NCI-H2196 (cell line): ENCODE measurements around the gene RNASE13.
A peak's percentile ranks its signal among the peaks of the same experiment; 100 is the strongest.
"Not testable (repeated sequence)": the region's sequence is repeated elsewhere in the genome, so short reads cannot be mapped to it uniquely, and the experiment has no call there.

Experiments used
- DNase-seq: peaks from one replicate; lab custom pipeline; 2025; ENCODE audit not compliant: unreplicated experiment; lab: John Stamatoyannopoulos, UW

RNASE13 gene

DNA sequence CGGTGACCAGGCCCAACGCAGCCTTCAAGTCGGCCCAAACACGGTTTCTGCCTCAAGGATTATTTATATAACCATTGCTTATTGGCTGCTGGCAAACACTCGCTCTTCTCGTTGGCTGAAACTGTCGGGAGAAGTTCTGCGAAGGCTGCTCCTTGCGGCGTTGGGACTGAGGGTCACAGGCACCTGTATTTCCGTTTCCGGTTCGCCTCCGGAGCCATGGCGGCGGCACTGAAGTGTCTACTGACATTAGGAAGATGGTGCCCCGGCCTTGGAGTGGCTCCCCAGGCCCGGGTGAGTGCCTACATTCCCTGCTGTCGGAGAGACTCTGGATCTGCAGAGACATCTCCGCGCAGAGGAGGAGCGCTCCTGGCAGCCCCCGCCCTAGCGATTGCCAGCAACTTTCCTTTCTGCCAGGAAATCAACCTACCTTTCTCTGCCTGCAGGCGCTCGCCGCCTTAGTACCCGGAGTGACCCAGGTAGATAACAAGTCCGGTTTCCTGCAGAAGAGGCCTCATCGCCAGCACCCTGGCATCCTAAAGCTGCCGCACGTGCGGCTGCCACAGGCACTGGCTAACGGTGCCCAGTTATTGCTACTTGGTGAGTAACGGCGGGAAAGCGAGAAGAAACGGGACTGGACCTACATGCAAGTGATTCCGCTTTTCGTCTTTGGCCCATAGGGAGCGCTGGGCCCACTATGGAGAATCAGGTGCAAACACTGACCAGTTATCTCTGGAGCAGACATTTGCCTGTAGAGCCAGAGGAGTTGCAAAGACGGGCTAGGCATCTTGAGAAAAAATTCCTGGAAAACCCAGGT lies 44.6 kb downstream of the RNASE13 start, which contains the start of gene METTL17:
METTL17 (plus strand) TSS at position 194 of the 814 bp plus-strand sequence; CDS start at position 217, 23 bp downstream.
- DNase-seq = peak; percentile 97

DNA sequence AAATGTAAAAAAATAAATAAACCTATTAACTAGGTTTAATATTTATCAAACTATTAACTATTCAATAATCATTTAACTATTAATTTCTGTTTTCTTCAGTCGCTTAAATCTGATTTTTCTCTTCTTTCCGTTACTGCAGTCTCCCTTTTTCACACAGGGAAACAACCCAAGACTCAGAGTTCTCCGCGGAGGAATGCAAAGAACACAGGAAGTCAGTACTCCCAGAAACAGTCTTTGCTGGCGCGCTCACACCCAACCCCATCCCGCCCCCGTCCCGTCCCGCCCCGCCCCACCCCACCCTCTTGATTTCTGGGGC lies 45.2 kb downstream of the RNASE13 start:
- no peak for DNase-seq

DNA sequence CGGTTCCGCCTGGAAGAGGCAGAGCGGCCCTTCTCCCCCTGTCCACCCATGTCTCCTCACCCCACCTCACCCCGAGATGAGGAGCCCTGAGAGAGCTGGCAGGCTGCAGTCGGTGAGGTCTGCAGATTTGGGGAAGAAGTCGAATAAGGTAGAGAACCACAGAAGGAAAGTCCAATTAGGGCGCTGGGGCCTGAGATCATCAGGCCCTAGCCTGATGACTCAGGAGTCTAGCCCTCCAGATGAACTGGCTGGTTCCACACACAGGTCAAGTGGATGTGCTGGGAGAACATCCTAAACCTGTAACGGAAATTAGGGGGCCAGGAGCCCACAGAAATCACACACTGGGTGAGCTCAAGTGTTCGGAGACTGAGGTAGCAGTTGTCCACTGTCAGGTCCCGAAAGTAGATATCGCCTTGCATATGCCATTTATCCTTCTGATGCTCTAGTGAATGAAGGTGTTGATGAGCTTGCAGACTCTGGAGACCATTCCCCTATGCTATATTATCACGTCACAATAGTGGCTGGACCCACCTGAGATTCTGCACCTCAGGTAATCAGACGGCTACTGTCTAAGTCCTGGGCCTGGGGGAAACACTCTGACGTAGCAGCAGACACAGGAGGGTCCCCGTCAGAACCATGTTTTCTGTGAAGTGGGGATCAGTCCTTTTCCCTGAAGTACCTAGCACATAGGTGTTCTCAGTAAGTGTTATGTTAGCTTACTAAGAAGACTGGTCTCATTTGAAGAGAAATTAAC lies 45.7 kb downstream of the RNASE13 start:
- no peak for DNase-seq

DNA sequence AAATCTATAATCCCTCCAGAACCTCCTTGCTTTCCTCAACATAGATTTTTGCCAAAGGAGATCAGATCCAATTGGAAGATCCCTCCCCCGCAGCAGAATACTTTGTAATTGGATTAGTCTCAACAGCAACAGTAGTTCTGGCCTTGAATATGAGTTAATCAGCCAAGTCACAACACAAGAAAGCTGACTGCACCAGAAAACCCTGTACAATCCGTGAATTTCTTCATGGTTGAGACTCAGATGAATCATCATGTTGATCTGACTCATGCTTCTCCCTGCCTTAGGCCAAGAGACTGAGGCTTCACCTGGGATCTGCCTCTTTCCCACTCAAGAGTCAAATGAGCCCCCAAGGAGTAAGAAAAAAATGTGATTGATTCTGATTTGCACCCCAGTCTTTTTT lies 47.8 kb downstream of the RNASE13 start:
- no peak for DNase-seq

DNA sequence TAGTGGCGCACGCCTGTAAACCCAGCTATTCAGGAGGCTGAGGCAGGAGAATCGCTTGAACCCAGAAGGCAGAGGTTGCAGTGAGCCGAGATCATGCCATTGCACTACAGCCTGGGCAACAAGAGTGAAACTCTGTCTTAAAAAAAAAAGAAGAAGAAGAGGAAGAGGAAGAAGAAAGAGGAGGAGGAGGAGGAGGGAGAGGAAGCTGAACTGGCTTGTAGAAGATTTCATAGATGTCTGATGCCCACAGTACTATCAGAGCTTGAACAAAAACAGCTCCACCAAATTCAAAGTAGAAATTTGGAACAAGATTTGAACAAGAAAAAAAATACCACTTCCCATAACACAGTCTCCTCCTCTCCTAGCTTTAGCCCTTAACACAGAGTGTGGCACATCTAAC lies 49.0 kb downstream of the RNASE13 start:
- DNase-seq = not testable (repeated sequence)
